IMR-90 (cell line): ENCODE results near the gene PEX14. TPM values are rescaled to one million over a fixed set of nuclear protein-coding genes. Genes with fewer than 3 reads are reported as not detected.

Source experiments
- ATAC-seq: fragments of 200-7000 bp; cut with Tn5 transposase; 2 replicates; pipeline ENCODE4 v1.9.1; 2020; ENCODE audit warnings: low read depth, mild to moderate bottlenecking, moderate library complexity
- BruUV-seq: library from RNA; stranded (reverse); fragments of 400-500 nt; replicated peaks from 2 replicates; lab custom pipeline; 2021; lab: Mats Ljungman, UMichigan
- CTCF ChIA-PET: fragments of 300-600 bp; formaldehyde crosslinking; extraction: SDS; loops from one replicate; lab custom pipeline; 2021; ENCODE audit warnings: antibody characterized with exemption; lab: Yijun Ruan, JAX
- POLR2A ChIA-PET: fragments of 300-600 bp; sonication (Branson Sonifier 250); formaldehyde crosslinking; loops from one replicate; lab custom pipeline; 2022; ENCODE audit warnings: antibody characterized with exemption; ENCODE audit not compliant: unreplicated experiment; lab: Charles Lee
- DNase-seq: peaks from one replicate; pipeline ENCODE4 v3.0.0; 2013
- H2AFZ ChIP-seq: replicated peaks from 2 replicates; pipeline ENCODE3; 2013; ENCODE audit warnings: low read length, mild to moderate bottlenecking; ENCODE audit not compliant: poor library complexity
- H2AK5ac ChIP-seq: 2 replicates; pipeline ENCODE4 v1.6.1; 2013; ENCODE audit warnings: low read depth, low read length, inconsistent platforms
- H2AK9ac ChIP-seq: replicated peaks from 2 replicates; pipeline ENCODE3; 2013; ENCODE audit warnings: mild to moderate bottlenecking, low read depth, low read length, moderate library complexity; ENCODE audit not compliant: poor library complexity
- H2BK120ac ChIP-seq: 2 replicates; pipeline ENCODE4 v1.6.1; 2013; ENCODE audit warnings: low read depth, low read length, inconsistent platforms
- H2BK15ac ChIP-seq: 3 replicates; pipeline ENCODE4 v1.6.1; 2013; ENCODE audit warnings: low read depth, low read length, inconsistent platforms
- H2BK20ac ChIP-seq: 2 replicates; pipeline ENCODE4 v1.6.1; 2013; ENCODE audit warnings: low read depth, mild to moderate bottlenecking, inconsistent platforms, low read length, moderate library complexity
- H2BK5ac ChIP-seq: 2 replicates; pipeline ENCODE4 v1.6.1; 2013; ENCODE audit warnings: mild to moderate bottlenecking, low read depth, low read length, inconsistent platforms; ENCODE audit not compliant: poor library complexity, severe bottlenecking
- H3K14ac ChIP-seq: replicated peaks from 2 replicates; pipeline ENCODE4 v1.6.1; 2013; ENCODE audit warnings: low read depth, low read length, inconsistent platforms
- H3K18ac ChIP-seq: 2 replicates; pipeline ENCODE4 v1.6.1; 2013; ENCODE audit warnings: low read depth, low read length, control low read depth
- H3K23ac ChIP-seq: 2 replicates; pipeline ENCODE4 v1.6.1; 2013; ENCODE audit warnings: low read depth, low read length, inconsistent platforms
- H3K27ac ChIP-seq: 2 replicates; pipeline ENCODE4 v1.5.1; 2013; ENCODE audit warnings: mild to moderate bottlenecking, control low read depth, low read length; ENCODE audit not compliant: insufficient read depth
- H3K27me3 ChIP-seq: 2 replicates; pipeline ENCODE4 v1.6.1; 2013; ENCODE audit warnings: low read length; ENCODE audit not compliant: control insufficient read depth, insufficient read depth
- H3K36me3 ChIP-seq: 2 replicates; pipeline ENCODE4 v1.6.1; 2013; ENCODE audit warnings: low read length, mixed read lengths; ENCODE audit not compliant: control insufficient read depth, insufficient read depth
- H3K4ac ChIP-seq: 2 replicates; pipeline ENCODE4 v1.6.1; 2013; ENCODE audit warnings: low read depth, low read length, inconsistent platforms
- H3K4me1 ChIP-seq: 2 replicates; pipeline ENCODE4 v1.6.1; 2013; ENCODE audit warnings: low read length, mixed read lengths; ENCODE audit not compliant: control insufficient read depth, insufficient read depth
- H3K4me2 ChIP-seq: 2 replicates; pipeline ENCODE4 v1.6.1; 2013; ENCODE audit warnings: low read depth, mild to moderate bottlenecking, control low read depth, low read length, moderate library complexity
- H3K4me3 ChIP-seq: 2 replicates; pipeline ENCODE4 v1.5.1; 2013; ENCODE audit warnings: low read depth, mild to moderate bottlenecking, control low read depth, low read length, moderate library complexity; ENCODE audit not compliant: insufficient read depth
- H3K56ac ChIP-seq: 2 replicates; pipeline ENCODE4 v1.6.1; 2013; ENCODE audit warnings: low read length, inconsistent platforms; ENCODE audit not compliant: insufficient read depth; ENCODE audit errors: extremely low read depth
- H3K79me1 ChIP-seq, 2 experiments: 2 replicates each; pipeline ENCODE4 v1.6.1; 2013; ENCODE audit warnings: low read length in 2 of 2, inconsistent platforms in 1 of 2, low read depth in 1 of 2
- H3K9ac ChIP-seq: 2 replicates; pipeline ENCODE4 v1.6.1; 2013; ENCODE audit warnings: low read depth, low read length, control low read depth
- H3K9me1 ChIP-seq: 2 replicates; pipeline ENCODE4 v1.6.1; 2013; ENCODE audit warnings: low read length, inconsistent platforms; ENCODE audit not compliant: insufficient read depth
- H3K9me3 ChIP-seq: 2 replicates; pipeline ENCODE4 v1.6.1; 2013; ENCODE audit warnings: low read length; ENCODE audit not compliant: control insufficient read depth, insufficient read depth
- H4K20me1 ChIP-seq: 2 replicates; pipeline ENCODE4 v1.6.1; 2013; ENCODE audit warnings: low read length, inconsistent platforms; ENCODE audit not compliant: insufficient read depth
- H4K5ac ChIP-seq: 2 replicates; pipeline ENCODE4 v1.6.1; 2013; ENCODE audit warnings: mild to moderate bottlenecking, low read depth, low read length, control low read depth
- H4K8ac ChIP-seq, 2 experiments: 2 replicates each; pipeline ENCODE4 v1.6.1; 2013; ENCODE audit warnings: low read depth in 2 of 2, low read length in 2 of 2, control low read depth in 1 of 2, inconsistent platforms in 1 of 2
- H4K91ac ChIP-seq: 2 replicates; pipeline ENCODE4 v1.6.1; 2013; ENCODE audit warnings: low read depth, low read length, inconsistent platforms; ENCODE audit not compliant: insufficient read depth
- BHLHE40 ChIP-seq: fragments of 150-350 bp; IDR thresholded peaks from 2 replicates; pipeline ENCODE4 v1.6.1; 2016; ENCODE audit warnings: mild to moderate bottlenecking, low read depth, low read length
- CEBPB ChIP-seq: IDR thresholded peaks from 2 replicates; pipeline ENCODE4 v1.6.1; 2012; ENCODE audit warnings: low read depth, low read length, improper control_type of control experiment
- FOS ChIP-seq: fragments of 150-350 bp; IDR thresholded peaks from 2 replicates; pipeline ENCODE4 v1.6.1; 2016; ENCODE audit warnings: low read depth, low read length
- MAFK ChIP-seq: IDR thresholded peaks from 2 replicates; pipeline ENCODE4 v1.6.1; 2012; ENCODE audit warnings: low read depth, low read length, improper control_type of control experiment
- MAZ ChIP-seq: IDR thresholded peaks from 2 replicates; pipeline ENCODE4 v1.6.1; 2012; ENCODE audit warnings: low read depth, mild to moderate bottlenecking, low read length, improper control_type of control experiment, moderate library complexity, borderline replicate concordance
- MXI1 ChIP-seq: IDR thresholded peaks from 2 replicates; pipeline ENCODE4 v1.6.1; 2012; ENCODE audit warnings: low read depth, mild to moderate bottlenecking, low read length, moderate library complexity, borderline replicate concordance
- NFE2L2 ChIP-seq: fragments of 150-350 bp; IDR thresholded peaks from 2 replicates; pipeline ENCODE4 v1.6.1; 2016; ENCODE audit warnings: low read depth, mild to moderate bottlenecking, low read length
- RFX5 ChIP-seq: IDR thresholded peaks from 2 replicates; pipeline ENCODE4 v1.8.0; 2012; ENCODE audit warnings: low read depth, mild to moderate bottlenecking, low read length, moderate library complexity
- SMC3 ChIP-seq: fragments of 150-350 bp; IDR thresholded peaks from 2 replicates; pipeline ENCODE4 v1.6.1; 2016; ENCODE audit warnings: low read depth, mild to moderate bottlenecking, antibody characterized with exemption, low read length, moderate library complexity
- WGBS, 2 experiments: methylation state at CpG; one replicate each; pipeline versions ENCODE4 v1.1.5 to v1.1.7; 2013; ENCODE audit warnings: missing lambda C conversion rate in 2 of 2; ENCODE audit not compliant: insufficient read length in 1 of 2; ENCODE audit errors: extremely low coverage in 2 of 2; 5-methylcytosine and 5-hydroxymethylcytosine counted together
- dilution Hi-C: fragments of 300-500 bp; cut with HindIII; formaldehyde crosslinking; loops from one replicate; pipeline ENCODE4 v1.14.3; 2018; ENCODE audit warnings: low sequenced_read_pairs; ENCODE audit not compliant: unreplicated experiment
- in situ Hi-C: fragments of 300-500 bp; cut with MboI; formaldehyde crosslinking; loops from 3 replicates; pipeline ENCODE4 v1.14.3; 2019; ENCODE audit warnings: low sequenced_read_pairs, inconsistent platforms, mixed read lengths
- intact Hi-C: fragments of 100-400 bp; cut with micrococcal nuclease; formaldehyde crosslinking; loops from 2 replicates; pipeline ENCODE4 v1.10.0; 2022
- polyA plus RNA-seq, 3 experiments: library from polyadenylated mRNA; depleted of rRNA; stranded (reverse); fragments of >200 nt; gene quantifications; 2 replicates each; pipeline ENCODE4 v1.2.3, GENCODE V29; 2012; ENCODE audit warnings: low replicate concordance in 1 of 3
- total RNA-seq: library from RNA; depleted of rRNA; stranded (reverse); fragments of >200 nt; gene quantifications from 2 replicates; pipeline ENCODE4 v1.2.3, GENCODE V29; 2012
- TF ChIP-seq, protein P1 (sequence below): fragments of 150-350 bp; IDR thresholded peaks from 2 replicates; pipeline ENCODE4 v1.6.1; 2016; ENCODE audit warnings: low read depth, mild to moderate bottlenecking, low read length, moderate library complexity, borderline replicate concordance
- TF ChIP-seq, protein P2 (sequence below): conservative IDR thresholded peaks from 2 replicates; pipeline ENCODE4 v1.5.1; 2012; ENCODE audit warnings: mild to moderate bottlenecking, low read depth, low read length, improper control_type of control experiment
- TF ChIP-seq, protein P3 (sequence below): fragments of 150-350 bp; IDR thresholded peaks from 2 replicates; pipeline ENCODE4 v1.6.1; 2017; ENCODE audit warnings: mild to moderate bottlenecking, antibody characterized with exemption, low read length, low read depth

PEX14 gene
- total and polyA plus RNA-seq, 2 of the 4 experiments (the other 2 are of a cell fraction): 9.5 to 22.5 TPM

DNA sequence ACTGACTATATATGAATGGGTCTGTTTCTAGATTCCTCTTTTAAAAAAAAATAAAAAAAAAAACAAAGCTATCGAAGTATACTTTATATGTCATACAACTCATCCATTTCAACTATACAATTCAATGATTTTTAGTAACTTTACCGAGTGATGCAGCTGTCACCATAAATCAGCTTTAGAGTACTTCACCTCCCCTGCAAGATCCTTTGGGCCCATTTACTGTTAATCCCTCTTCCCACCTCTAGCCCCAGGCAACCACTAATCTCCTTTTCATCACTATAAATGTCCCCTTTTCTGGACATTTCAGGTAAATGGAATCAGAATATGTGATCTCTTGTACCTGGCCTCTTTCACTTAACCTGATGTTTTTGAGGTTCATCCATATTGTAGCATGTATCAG lies 133.9 kb downstream of the PEX14 start:
- H3K56ac ChIP-seq: no peak overlapping the region
- no peak overlapping the region for H2BK5ac ChIP-seq
- intact Hi-C loops: no loop called here
- DNase-seq (no peak), ATAC-seq (no peak)
- no peak overlapping the region for H2AFZ ChIP-seq
- H3K79me1 ChIP-seq: peaks cover 12 to 16% of the 10 kb centered on the region in 2 experiments; a peak in 3 of 4 replicates
- no peak overlapping the region for H3K27ac ChIP-seq
- no peak overlapping the region for H3K4me2 ChIP-seq
- peaks cover 4% of the 10 kb centered on the region; the same call in 1 of the 2 replicates for H3K36me3 ChIP-seq
- H3K9me3 ChIP-seq: no peaks in the 10 kb centered on the region
- no peak overlapping the region for H4K5ac ChIP-seq
- H3K9ac ChIP-seq: no peak overlapping the region
- H3K18ac ChIP-seq: no peak overlapping the region
- no peak overlapping the region; a peak in 1 of 4 replicates for H4K8ac ChIP-seq
- 86% methylated on average over 1 of the region's 2 CpGs; no CpG with 5 or more reads in 1 of the 2 experiments for WGBS, 2 experiments
- no peak overlapping the region for H2BK20ac ChIP-seq
- ChIA-PET POLR2A (no interaction called here), CTCF (interaction anchor here (0.6 kb wide), 2 partner anchors 83 to 207 kb away, joined by 3 to 4 read pairs; no protein-coding TSS in a partner anchor)
- no peaks in the 10 kb centered on the region for H3K27me3 ChIP-seq
- no peak overlapping the region for H3K4ac ChIP-seq
- TF ChIP-seq MAFK (no peak), FOS (no peak), BHLHE40 (no peak), SMC3 (no peak), MXI1 (no peak), NFE2L2 (no peak), MAZ (no peak), CEBPB (no peak), RFX5 (no peak)
- TF ChIP-seq, protein P1, sequence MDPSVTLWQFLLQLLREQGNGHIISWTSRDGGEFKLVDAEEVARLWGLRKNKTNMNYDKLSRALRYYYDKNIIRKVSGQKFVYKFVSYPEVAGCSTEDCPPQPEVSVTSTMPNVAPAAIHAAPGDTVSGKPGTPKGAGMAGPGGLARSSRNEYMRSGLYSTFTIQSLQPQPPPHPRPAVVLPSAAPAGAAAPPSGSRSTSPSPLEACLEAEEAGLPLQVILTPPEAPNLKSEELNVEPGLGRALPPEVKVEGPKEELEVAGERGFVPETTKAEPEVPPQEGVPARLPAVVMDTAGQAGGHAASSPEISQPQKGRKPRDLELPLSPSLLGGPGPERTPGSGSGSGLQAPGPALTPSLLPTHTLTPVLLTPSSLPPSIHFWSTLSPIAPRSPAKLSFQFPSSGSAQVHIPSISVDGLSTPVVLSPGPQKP: no peak
- TF ChIP-seq, protein P2, sequence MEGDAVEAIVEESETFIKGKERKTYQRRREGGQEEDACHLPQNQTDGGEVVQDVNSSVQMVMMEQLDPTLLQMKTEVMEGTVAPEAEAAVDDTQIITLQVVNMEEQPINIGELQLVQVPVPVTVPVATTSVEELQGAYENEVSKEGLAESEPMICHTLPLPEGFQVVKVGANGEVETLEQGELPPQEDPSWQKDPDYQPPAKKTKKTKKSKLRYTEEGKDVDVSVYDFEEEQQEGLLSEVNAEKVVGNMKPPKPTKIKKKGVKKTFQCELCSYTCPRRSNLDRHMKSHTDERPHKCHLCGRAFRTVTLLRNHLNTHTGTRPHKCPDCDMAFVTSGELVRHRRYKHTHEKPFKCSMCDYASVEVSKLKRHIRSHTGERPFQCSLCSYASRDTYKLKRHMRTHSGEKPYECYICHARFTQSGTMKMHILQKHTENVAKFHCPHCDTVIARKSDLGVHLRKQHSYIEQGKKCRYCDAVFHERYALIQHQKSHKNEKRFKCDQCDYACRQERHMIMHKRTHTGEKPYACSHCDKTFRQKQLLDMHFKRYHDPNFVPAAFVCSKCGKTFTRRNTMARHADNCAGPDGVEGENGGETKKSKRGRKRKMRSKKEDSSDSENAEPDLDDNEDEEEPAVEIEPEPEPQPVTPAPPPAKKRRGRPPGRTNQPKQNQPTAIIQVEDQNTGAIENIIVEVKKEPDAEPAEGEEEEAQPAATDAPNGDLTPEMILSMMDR: no peak
- TF ChIP-seq, protein P3, sequence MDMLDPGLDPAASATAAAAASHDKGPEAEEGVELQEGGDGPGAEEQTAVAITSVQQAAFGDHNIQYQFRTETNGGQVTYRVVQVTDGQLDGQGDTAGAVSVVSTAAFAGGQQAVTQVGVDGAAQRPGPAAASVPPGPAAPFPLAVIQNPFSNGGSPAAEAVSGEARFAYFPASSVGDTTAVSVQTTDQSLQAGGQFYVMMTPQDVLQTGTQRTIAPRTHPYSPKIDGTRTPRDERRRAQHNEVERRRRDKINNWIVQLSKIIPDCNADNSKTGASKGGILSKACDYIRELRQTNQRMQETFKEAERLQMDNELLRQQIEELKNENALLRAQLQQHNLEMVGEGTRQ: no peak
- H2AK5ac ChIP-seq: no peak overlapping the region
- no peak overlapping the region for H3K14ac ChIP-seq
- no peak overlapping the region for H4K91ac ChIP-seq
- no TSS peak for BruUV-seq
- in situ Hi-C loops: no loop called here
- peaks cover 3% of the 10 kb centered on the region; the same call in 1 of the 2 replicates for H4K20me1 ChIP-seq
- no peak overlapping the region for H3K23ac ChIP-seq
- no peak overlapping the region for H3K4me3 ChIP-seq
- no peak overlapping the region for H2AK9ac ChIP-seq
- peaks cover 8% of the 10 kb centered on the region; the same call in 1 of the 2 replicates for H3K9me1 ChIP-seq
- H2BK120ac ChIP-seq: no peak overlapping the region
- dilution Hi-C loops: no loop called here
- H3K4me1 ChIP-seq: 0 out of 2 replicates have a peak, but pooled peaks cover 1% of the 10 kb centered on the region
- no peak overlapping the region for H2BK15ac ChIP-seq
